Osteocyte (in vitro differentiated cells): Measurements from ENCODE around the gene WDR86. TPM values are rescaled to one million over a fixed set of nuclear protein-coding genes. Genes with fewer than 3 reads are reported as not detected.

Source experiments
- DNase-seq: peaks from one replicate; pipeline ENCODE4 v3.0.0; 2021; ENCODE audit warnings: mixed read lengths; ENCODE audit not compliant: unreplicated experiment; ENCODE audit errors: extremely low spot score
- H3K27ac Mint-ChIP-seq: one replicate; pipeline ENCODE4 v1.8.0; 2021; ENCODE audit warnings: mild to moderate bottlenecking, mixed read lengths; ENCODE audit not compliant: unreplicated experiment
- H3K27me3 Mint-ChIP-seq: one replicate; pipeline ENCODE4 v1.8.0; 2021; ENCODE audit warnings: mixed read lengths; ENCODE audit not compliant: unreplicated experiment
- H3K36me3 Mint-ChIP-seq: one replicate; pipeline ENCODE4 v1.8.0; 2021; ENCODE audit warnings: mixed read lengths; ENCODE audit not compliant: unreplicated experiment
- H3K4me1 Mint-ChIP-seq: one replicate; pipeline ENCODE4 v1.8.0; 2021; ENCODE audit warnings: mixed read lengths; ENCODE audit not compliant: unreplicated experiment
- H3K4me3 Mint-ChIP-seq: one replicate; pipeline ENCODE4 v1.8.0; 2021; ENCODE audit warnings: mild to moderate bottlenecking, moderate library complexity, mixed read lengths; ENCODE audit not compliant: unreplicated experiment
- H3K9me3 Mint-ChIP-seq: one replicate; pipeline ENCODE4 v1.8.0; 2021; ENCODE audit warnings: mixed read lengths; ENCODE audit not compliant: unreplicated experiment
- total RNA-seq: library from RNA; stranded (reverse); gene quantifications from 2 replicates; pipeline ENCODE4 v1.2.1, GENCODE V29; 2021
- TF ChIP-seq, protein P1 (sequence below): fragments of 200-600 bp; sonication (generic); IDR thresholded peaks from 2 replicates; pipeline ENCODE4 v1.5.0; 2021; ENCODE audit warnings: antibody characterized with exemption, mild to moderate bottlenecking, moderate library complexity

The WDR86 gene
- total RNA-seq, 1 donor from 2014 or later, result not detected

DNA sequence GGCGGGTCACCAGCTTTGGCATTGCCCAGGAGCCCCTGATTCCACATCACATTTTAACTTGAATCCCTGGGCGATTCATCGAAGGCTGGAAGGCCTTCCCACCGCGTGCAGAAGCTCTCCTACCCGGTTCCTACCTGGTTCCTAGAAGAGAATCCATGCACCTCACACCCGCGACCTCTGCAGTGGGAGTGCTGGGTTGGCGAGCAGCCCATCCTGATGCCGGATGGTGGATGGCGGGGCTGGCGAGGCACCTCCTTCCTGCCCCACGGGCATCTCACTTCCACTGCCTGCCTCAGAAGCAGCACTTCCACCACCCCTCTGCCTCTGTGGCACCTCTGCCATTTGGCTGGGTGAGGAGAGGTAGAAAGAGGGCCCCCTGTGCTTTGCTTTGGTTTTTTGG lies 36.2 kb downstream of the WDR86 start:
- TF ChIP-seq, protein P1, sequence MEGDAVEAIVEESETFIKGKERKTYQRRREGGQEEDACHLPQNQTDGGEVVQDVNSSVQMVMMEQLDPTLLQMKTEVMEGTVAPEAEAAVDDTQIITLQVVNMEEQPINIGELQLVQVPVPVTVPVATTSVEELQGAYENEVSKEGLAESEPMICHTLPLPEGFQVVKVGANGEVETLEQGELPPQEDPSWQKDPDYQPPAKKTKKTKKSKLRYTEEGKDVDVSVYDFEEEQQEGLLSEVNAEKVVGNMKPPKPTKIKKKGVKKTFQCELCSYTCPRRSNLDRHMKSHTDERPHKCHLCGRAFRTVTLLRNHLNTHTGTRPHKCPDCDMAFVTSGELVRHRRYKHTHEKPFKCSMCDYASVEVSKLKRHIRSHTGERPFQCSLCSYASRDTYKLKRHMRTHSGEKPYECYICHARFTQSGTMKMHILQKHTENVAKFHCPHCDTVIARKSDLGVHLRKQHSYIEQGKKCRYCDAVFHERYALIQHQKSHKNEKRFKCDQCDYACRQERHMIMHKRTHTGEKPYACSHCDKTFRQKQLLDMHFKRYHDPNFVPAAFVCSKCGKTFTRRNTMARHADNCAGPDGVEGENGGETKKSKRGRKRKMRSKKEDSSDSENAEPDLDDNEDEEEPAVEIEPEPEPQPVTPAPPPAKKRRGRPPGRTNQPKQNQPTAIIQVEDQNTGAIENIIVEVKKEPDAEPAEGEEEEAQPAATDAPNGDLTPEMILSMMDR, result no peak
- H3K9me3 Mint-ChIP-seq, result no peaks in the 10 kb centered on the region
- H3K27me3 Mint-ChIP-seq, result no peaks in the 10 kb centered on the region
- H3K4me3 Mint-ChIP-seq, result no peak overlapping the region
- H3K36me3 Mint-ChIP-seq, result peaks cover 47% of the 10 kb centered on the region
- DNase-seq, result no peak
- peaks cover 12% of the 10 kb centered on the region for H3K4me1 Mint-ChIP-seq
- H3K27ac Mint-ChIP-seq, result no peak overlapping the region

DNA sequence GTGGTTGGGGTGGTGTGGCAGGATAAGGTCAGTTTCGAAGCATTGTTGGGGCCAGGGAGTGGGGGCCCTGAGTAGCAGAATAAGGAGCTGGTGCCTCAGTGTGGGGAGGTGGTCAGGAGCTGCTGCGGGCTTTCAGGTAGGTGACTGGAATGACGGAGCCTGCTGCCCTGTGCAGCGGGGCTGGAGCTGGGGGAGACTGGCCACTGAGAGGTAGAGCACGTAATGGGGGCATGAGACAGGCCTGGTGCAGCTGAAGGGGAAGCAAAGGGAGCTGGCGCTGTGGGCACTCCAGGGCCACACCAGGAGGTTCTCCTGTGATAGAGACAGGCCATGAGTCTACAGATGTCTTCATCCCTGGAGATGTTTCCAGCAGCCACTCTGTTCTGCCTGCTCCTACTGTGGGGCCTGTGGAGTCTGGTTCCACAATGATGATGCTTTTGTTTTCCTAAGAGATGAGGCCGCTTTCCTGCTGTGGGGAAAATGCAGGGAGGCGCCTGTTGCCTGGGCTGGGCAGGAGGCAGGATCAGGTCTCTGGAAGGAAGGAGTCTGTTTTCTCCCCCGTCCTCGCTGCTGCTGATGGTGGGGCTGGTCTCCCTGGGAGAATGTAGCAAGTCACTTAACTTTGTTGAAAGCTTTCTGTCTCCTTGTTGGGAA lies 37.1 kb downstream of the WDR86 start:
- TF ChIP-seq, protein P1, result no peak
- Mint-ChIP-seq H3K4me3 (no peak overlapping the region), H3K9me3 (no peaks in the 10 kb centered on the region), H3K27ac (peak overlapping the region; percentile 52), H3K36me3 (peaks cover 41% of the 10 kb centered on the region), H3K4me1 (peaks cover 17% of the 10 kb centered on the region), H3K27me3 (no peaks in the 10 kb centered on the region)
- no peak for DNase-seq

DNA sequence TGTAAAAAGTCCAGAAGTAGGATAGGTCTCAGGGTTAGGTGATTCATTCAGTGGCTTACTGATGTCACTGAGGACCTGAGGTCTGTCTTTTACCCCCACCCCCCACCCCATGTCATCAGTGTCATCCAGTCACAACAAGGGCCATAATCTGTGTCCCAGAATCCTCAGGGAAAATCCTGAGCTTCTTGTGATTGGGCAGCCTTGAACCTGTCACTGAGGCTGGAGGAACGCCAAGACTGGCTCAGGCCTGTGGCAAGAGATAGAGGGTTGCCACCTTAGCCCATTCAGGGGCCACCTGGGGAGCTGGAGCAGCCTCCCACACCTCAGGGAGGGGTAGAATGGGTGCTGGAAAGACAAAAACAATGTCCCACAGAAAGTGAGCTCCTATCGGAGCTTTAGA lies 38.6 kb downstream of the WDR86 start:
- Mint-ChIP-seq H3K4me1 (peaks cover 17% of the 10 kb centered on the region), H3K27me3 (no peaks in the 10 kb centered on the region), H3K36me3 (peaks cover 33% of the 10 kb centered on the region), H3K27ac (no peak overlapping the region), H3K9me3 (no peaks in the 10 kb centered on the region), H3K4me3 (no peak overlapping the region)
- DNase-seq, result no peak
- TF ChIP-seq, protein P1, result no peak

DNA sequence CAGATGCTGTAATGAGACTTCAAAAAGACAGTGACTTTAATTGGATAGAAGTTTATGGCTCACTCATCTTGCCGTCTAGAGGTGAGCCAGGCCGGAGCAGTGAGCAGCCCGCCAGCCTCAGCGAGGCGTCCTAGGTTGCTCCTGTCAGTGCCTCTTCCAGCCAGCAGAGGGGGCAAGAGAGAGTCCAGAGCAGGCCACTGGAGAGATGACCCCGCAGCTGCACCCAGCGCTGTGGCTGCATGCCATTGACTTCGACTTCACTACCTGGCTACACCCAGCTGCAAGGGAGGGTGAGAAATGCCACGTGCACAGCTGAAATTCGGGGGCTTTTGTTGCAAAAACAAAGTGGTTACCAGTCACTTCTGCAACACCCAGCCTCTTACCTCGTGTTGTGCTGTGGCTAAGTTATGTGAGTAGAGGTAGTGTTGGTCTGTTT lies 41.7 kb downstream of the WDR86 start:
- TF ChIP-seq, protein P1, result peak; percentile 99
- DNase-seq, result no peak
- Mint-ChIP-seq H3K4me3 (no peak overlapping the region), H3K9me3 (peaks cover 3% of the 10 kb centered on the region), H3K27me3 (no peaks in the 10 kb centered on the region), H3K4me1 (peaks cover 15% of the 10 kb centered on the region), H3K27ac (no peak overlapping the region), H3K36me3 (peaks cover 28% of the 10 kb centered on the region)

DNA sequence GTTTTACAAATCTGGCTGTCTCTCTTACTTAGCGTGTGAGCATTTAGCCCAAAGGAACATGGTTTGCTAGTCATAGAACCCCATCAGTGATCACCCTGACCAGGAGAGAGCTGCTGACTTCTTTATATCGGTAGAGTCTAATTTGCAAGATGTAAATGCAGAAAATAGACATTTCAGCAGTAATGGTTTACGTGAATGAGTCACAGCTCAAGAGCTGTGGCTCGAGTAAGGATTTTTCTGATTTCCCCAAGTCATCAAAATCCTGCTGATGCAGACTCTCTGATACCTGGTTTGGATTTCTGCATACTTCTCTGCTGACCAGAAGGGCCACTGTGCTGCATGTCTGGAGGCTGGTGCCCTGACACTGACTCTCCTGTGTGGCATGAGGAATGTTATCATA lies 42.6 kb downstream of the WDR86 start:
- Mint-ChIP-seq H3K27ac (no peak overlapping the region), H3K36me3 (peaks cover 34% of the 10 kb centered on the region), H3K4me3 (no peak overlapping the region), H3K9me3 (peaks cover 7% of the 10 kb centered on the region), H3K27me3 (no peaks in the 10 kb centered on the region), H3K4me1 (peaks cover 7% of the 10 kb centered on the region)
- DNase-seq, result no peak
- TF ChIP-seq, protein P1, result no peak
